Left lobe of liver (tissue), 2 donors: ENCODE results near the gene GBA2. TPM values are rescaled to one million over a fixed set of nuclear protein-coding genes. Genes with fewer than 3 reads are reported as not detected.
A peak's percentile ranks its signal among the peaks of the same experiment; 100 is the strongest.

Source experiments
- ATAC-seq: fragments of 200-7000 bp; cut with Tn5 transposase; one replicate; pipeline ENCODE4 v1.9.1; 2020; ENCODE audit warnings: mild to moderate bottlenecking, moderate library complexity
- DNase-seq: peaks from one replicate; pipeline ENCODE4 v3.0.0-alpha.2; 2020; ENCODE audit warnings: low spot score
- total RNA-seq: library from RNA; stranded (reverse); gene quantifications from one replicate; pipeline ENCODE4 v1.2.1, GENCODE V29; 2021
- donor health status: DM: no; HTN: no; CAD: no; lungs with moderate emphysema.
- donor health status: DM: no; HTN: yes; CAD: no.

Gene GBA2
- 44.0 TPM for total RNA-seq

DNA sequence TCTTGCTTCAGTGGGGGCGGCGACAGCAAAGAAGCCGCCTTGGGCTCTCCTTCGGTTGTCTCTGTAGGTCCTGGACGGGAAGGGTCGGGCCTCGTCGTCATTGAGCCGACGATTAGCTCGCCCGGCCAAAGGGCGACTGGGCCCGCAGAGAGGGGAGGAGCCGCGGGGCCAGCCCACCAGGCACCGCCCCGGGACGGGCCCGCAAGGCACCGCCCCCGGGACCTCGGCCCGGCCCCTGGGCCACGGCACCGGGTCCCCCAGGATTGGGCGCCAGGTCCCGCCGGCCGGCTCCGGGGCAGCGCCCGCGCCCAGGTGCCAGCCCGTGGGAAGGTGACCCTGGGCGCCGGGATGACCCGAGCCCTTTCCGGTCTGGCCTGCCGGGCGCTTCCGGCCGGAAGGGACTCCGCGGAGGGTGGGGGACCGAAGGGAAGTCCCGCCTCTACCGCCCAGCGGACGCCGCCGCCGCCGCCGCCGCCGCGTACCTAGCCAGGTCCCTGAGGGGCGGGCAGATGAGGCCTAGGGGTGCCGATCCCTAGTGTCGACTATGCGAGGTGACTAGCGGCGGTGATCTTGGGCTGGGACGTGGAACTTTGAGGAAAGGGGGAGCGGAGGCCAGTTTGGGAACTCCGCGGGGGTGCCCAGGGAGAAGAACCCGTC lies at the start of gene GBA2, which contains the start of gene RGP1:
TSS of gene GBA2 (minus strand) at position 371 of the 657 bp plus-strand sequence. CDS start 524 bp downstream, outside the sequence.
TSS of gene RGP1 (plus strand) at position 430 of the 657 bp plus-strand sequence. CDS start 469 bp downstream, outside the sequence.
- ATAC-seq (peak; percentile 90), DNase-seq (peak; percentile 92)

GRCh38 chr9:35797311-35798109 lies 48.5 kb upstream of the GBA2 start:
- DNase-seq = no peak
- ATAC-seq = no peak

DNA sequence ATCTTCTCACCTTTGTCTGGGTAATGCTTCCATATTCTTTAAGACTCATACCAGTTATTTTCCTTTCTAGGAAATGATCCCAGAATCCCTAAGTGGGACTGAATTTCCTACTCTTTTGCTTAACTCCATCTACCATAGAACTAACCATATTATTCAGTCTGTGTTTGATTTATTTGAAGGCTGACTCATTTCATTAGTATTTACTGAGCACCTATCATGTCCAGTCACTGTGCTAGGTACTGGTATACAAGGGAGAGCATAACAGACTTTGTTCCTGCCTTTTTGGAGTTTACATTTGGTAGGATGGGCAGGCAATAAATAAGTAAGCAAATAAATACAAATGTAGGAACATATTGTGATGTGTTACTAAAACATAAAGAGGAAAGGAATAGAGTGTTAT lies 46.7 kb upstream of the GBA2 start:
- no peak for DNase-seq
- ATAC-seq = no peak

- ATAC-seq (no peak), DNase-seq (no peak)
Measured at GRCh38 chr9:35793461-35793860, 44.4 kb upstream of the GBA2 start.

DNA sequence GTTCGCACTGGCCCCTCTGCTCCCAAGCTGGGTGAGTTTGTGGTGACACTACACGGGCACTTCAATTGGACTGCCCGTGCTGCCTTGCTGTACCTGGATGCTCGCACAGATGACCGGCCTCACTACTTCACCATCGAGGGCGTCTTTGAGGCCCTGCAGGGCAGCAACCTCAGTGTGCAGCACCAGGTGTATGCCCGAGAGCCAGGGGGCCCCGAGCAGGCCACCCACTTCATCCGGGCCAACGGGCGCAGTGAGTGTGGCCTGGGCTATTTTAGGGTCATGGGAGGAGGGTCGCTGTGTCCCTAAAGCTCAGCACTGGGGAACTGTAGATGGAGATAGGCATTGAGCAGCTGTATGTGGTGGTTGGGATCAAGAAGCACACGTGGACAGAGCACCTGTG lies 43.8 kb upstream of the GBA2 start:
- ATAC-seq (no peak), DNase-seq (no peak)

DNA sequence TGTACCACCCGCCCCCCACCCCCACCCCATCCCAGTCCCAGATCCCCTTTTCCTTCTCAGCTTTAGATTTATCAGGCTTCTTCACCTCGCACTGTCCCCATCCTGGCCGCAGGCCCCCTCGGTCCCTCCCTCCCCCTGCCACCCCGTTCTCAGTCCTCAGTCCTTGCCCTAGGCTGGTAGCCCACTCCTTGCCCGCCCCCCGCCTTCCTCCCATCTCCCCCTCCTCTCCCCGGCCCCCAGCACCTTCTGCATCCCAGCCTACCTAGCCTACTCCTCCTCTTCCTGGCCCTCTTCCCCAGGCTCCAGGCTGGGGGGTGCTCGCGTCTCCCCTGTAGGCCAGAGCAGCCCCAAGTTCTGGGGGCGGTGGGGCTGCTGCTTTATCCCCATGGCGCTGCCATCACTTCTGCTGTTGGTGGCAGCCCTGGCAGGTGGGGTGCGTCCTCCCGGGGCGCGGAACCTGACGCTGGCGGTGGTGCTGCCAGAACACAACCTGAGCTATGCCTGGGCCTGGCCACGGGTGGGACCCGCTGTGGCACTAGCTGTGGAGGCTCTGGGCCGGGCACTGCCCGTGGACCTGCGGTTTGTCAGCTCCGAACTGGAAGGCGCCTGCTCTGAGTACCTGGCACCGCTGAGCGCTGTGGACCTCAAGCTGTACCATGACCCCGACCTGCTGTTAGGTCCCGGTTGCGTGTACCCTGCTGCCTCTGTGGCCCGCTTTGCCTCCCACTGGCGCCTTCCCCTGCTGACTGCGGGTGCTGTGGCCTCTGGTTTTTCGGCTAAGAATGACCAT lies 43.2 kb upstream of the GBA2 start:
- ATAC-seq = no peak
- DNase-seq = no peak

DNA sequence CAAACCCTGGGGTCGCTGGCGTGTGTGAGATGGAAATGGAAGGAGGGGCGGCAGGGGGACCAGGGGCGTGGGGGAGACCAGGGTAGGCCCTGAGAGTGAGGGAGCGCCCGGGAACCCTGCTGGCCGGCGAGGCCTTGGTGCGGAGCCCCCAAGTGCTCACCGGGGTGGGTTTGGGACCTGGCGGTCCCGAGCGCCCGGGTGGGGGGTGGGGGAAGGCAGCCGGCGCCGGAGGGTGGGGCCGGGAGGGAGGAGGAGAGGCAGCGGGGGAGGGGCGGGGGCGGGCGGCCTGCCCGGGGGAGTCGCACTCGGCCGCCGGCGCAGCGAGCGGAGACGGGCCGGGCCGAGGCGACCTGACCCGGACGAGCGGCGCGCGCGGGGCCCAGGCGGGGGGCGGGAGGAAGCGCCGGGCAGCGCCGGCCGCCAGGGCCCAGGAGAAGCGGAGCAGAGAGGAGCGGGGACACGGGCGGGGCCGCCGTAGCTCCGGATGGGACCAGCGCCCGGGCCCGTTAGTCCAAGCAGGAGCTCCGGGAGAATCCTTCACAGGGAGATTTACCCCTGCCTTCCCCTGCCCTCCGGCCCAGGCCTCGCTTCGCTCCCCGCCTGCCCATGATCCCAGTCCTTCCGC lies 42.4 kb upstream of the GBA2 start, which contains the start of gene NPR2:
TSS of gene NPR2 (plus strand) at position 295 of the 625 bp plus-strand sequence. CDS start 818 bp downstream, outside the sequence.
- DNase-seq = peak; percentile 51

GRCh38 chr9:35790385-35791296 lies 41.6 kb upstream of the GBA2 start:
- peak; percentile 69 for DNase-seq
- ATAC-seq = peak; percentile 95

More for the DNA sequence above, 42.4 kb upstream of the GBA2 start, which contains the start of gene NPR2:
- peak; percentile 62 for ATAC-seq

GRCh38 chr9:35790025-35790384 lies 41.0 kb upstream of the GBA2 start:
- DNase-seq = no peak
- ATAC-seq = no peak

DNA sequence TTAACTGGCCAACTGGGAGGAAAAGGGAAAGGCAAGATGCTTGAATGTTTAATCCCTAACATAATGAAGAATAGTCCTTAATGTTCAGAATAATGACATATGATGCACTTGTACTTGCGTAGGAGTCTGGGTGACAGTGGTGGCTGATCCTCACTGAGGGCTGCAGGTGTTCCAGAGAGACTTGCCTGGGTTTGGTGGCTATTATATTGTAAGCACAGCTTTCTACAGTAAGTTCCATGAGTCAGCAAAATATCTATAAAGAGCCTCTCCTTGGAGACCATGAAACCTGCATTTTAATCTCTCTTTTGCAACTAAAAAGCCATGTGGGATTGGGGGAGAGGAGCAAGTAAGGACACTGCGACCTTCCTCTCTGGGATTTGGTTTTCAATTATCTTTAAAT lies 40.5 kb upstream of the GBA2 start:
- ATAC-seq (no peak), DNase-seq (no peak)

- ATAC-seq = no peak
- DNase-seq = no peak
Measured at GRCh38 chr9:35783418-35783817, 34.4 kb upstream of the GBA2 start.

- DNase-seq = no peak
- ATAC-seq = no peak
Measured at GRCh38 chr9:35781066-35781465, 32.0 kb upstream of the GBA2 start.

DNA sequence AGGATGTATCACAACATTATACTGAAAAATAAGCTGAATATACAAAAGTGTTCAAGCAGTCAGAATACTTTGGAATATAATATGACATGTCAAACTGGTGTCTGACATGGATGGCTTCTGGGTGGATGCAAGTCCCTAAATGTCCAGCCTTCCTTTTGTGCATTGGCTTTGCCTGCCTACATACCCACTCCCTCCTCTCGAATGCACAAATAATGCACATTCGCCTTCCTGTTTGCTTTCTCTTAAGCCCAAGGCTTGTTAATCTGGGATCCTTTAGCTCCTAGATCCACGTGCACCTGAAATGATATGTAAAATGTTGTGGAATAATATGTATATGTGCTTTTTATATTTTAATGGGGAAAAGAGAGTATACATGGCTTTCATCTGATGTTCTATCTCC lies 29.5 kb upstream of the GBA2 start:
- no peak for DNase-seq
- ATAC-seq = no peak

GRCh38 chr9:35776018-35776417 lies 27.0 kb upstream of the GBA2 start:
- DNase-seq (no peak), ATAC-seq (no peak)

- ATAC-seq = peak; percentile 59
- no peak for DNase-seq
Measured at GRCh38 chr9:35774907-35775635, 26.0 kb upstream of the GBA2 start.

DNA sequence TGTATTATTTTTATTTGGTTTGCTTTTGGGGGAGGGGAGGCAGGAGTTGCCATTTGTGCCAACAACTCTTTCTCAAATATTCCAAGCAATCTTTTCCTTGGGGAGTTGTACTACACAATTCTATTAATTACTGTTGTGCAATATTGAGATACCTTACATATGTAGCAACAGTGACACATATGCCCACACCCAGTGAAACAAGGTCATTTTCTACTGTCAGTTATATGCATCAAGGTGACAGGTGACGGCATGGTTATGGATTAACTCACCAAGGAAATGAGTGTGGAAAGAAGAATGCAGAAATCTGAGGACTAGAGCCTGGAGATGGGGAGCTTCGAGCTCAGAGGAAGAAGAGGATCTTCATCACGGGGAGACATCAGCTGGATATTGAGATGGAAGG lies 22.9 kb upstream of the GBA2 start:
- no peak for DNase-seq
- no peak for ATAC-seq

- peak; percentile 42 for ATAC-seq
- no peak for DNase-seq
Measured at GRCh38 chr9:35771534-35771933, 22.5 kb upstream of the GBA2 start.

DNA sequence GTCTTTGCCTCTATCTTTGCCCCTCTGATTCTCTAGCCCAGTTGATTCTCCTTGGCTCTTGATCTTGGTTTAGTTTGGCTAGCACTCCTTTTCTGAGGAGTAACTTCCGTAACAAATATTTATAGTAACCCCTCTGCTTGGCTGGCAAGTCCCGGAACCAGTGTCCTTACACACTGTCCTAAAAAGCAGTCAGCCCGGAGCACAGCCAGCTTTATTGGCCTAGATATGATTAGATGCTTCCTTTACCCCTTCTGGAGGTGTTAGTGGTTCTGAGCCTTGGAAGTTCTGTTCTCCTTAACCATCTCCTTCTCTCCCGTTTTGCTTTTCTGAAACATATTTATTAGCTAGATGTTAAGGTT lies 22.0 kb upstream of the GBA2 start:
- DNase-seq = no peak
- ATAC-seq = peak; percentile 76

- ATAC-seq (no peak), DNase-seq (no peak)
Measured at GRCh38 chr9:35769763-35770162, 20.7 kb upstream of the GBA2 start.
